Fibroblast of lung (primary cell): Measurements from ENCODE around the gene GDF10. TPM values are rescaled to one million over a fixed set of nuclear protein-coding genes. Genes with fewer than 3 reads are reported as not detected.

Experiments used
- DNase-seq, 2 donors: peaks; one replicate each; pipeline versions ENCODE4 v3.0.0 to v3.0.0-alpha.2; 2010; ENCODE audit warnings: low read depth in 2 of 2
- H2AFZ ChIP-seq: 2 replicates; pipeline ENCODE4 v1.5.1; 2012; ENCODE audit warnings: low read length, control low read depth, inconsistent platforms
- H3K27ac ChIP-seq: 2 replicates; pipeline ENCODE4 v1.5.1; 2011; ENCODE audit warnings: low read length, control low read depth; ENCODE audit not compliant: insufficient read depth
- H3K27me3 ChIP-seq: 2 replicates; pipeline ENCODE4 v1.5.1; 2011; ENCODE audit warnings: mild to moderate bottlenecking, low read length; ENCODE audit not compliant: control insufficient read depth, insufficient read depth
- H3K36me3 ChIP-seq: 2 replicates; pipeline ENCODE4 v1.5.1; 2011; ENCODE audit warnings: low read length; ENCODE audit not compliant: control insufficient read depth, insufficient read depth
- H3K4me1 ChIP-seq: 2 replicates; pipeline ENCODE4 v1.5.1; 2011; ENCODE audit warnings: low read length; ENCODE audit not compliant: control insufficient read depth, insufficient read depth; ENCODE audit errors: extremely low read depth
- H3K4me2 ChIP-seq: 2 replicates; pipeline ENCODE4 v1.5.1; 2011; ENCODE audit warnings: low read length, control low read depth; ENCODE audit not compliant: insufficient read depth; ENCODE audit errors: extremely low read depth
- H3K4me3 ChIP-seq, 4 experiments: fragments of 200-600 bp in 1 of 4; sonication (generic) in 1 of 4; replicated peaks in 1 of 4; 2 replicates each; pipeline ENCODE4 v1.5.1; 2011 to 2016; ENCODE audit warnings: low read length in 4 of 4, low read depth in 3 of 4, mild to moderate bottlenecking in 3 of 4, control low read depth in 2 of 4, inconsistent platforms in 1 of 4, mixed read lengths in 1 of 4; ENCODE audit not compliant: insufficient read depth in 1 of 4; ENCODE audit errors: control extremely low read depth in 1 of 4
- H3K79me2 ChIP-seq: 2 replicates; pipeline ENCODE4 v1.5.1; 2012; ENCODE audit warnings: mild to moderate bottlenecking, low read length, inconsistent platforms; ENCODE audit not compliant: control insufficient read depth, insufficient read depth
- H3K9ac ChIP-seq: 2 replicates; pipeline ENCODE4 v1.5.1; 2011; ENCODE audit warnings: mild to moderate bottlenecking, low read length, control low read depth; ENCODE audit not compliant: insufficient read depth
- H3K9me3 ChIP-seq: 2 replicates; pipeline ENCODE4 v1.5.1; 2012; ENCODE audit warnings: low read depth, low read length; ENCODE audit not compliant: control insufficient read depth, insufficient read depth
- H4K20me1 ChIP-seq: 2 replicates; pipeline ENCODE4 v1.5.1; 2011; ENCODE audit warnings: low read length; ENCODE audit not compliant: control insufficient read depth, insufficient read depth; ENCODE audit errors: extremely low read depth
- CTCF ChIP-seq, 2 donors: IDR thresholded peaks in 1 of 2; conservative IDR thresholded peaks in 1 of 2; 1 replicate in 1 of 2; 2 replicates in 1 of 2; pipeline ENCODE4 v1.5.1; 2011 to 2012; ENCODE audit warnings: low read length in 2 of 2, control low read depth in 1 of 2, inconsistent platforms in 1 of 2, low read depth in 1 of 2, mild to moderate bottlenecking in 1 of 2
- EZH2 ChIP-seq: IDR thresholded peaks from 2 replicates; pipeline ENCODE4 v1.5.1; 2012; ENCODE audit warnings: low read length, control low read depth, mild to moderate bottlenecking; ENCODE audit errors: missing control alignments
- polyA plus RNA-seq, 2 donors: library from polyadenylated mRNA; depleted of rRNA in 1 of 2; stranded (reverse) in 1 of 2; unstranded in 1 of 2; fragments of >200 nt; gene quantifications; 2 replicates each; pipeline ENCODE4 v1.2.1, GENCODE V29; 2011 to 2012; ENCODE audit warnings: missing spikeins in 1 of 2
- total RNA-seq: library from RNA; depleted of rRNA; stranded (reverse); fragments of >200 nt; gene quantifications from 2 replicates; pipeline ENCODE4 v1.2.1, GENCODE V29; 2014

Gene GDF10
- total and polyA plus RNA-seq, 2 donors (not counting 1 experiment from before 2014, with no cell fraction given) = 6.2 to 25.1 TPM

DNA sequence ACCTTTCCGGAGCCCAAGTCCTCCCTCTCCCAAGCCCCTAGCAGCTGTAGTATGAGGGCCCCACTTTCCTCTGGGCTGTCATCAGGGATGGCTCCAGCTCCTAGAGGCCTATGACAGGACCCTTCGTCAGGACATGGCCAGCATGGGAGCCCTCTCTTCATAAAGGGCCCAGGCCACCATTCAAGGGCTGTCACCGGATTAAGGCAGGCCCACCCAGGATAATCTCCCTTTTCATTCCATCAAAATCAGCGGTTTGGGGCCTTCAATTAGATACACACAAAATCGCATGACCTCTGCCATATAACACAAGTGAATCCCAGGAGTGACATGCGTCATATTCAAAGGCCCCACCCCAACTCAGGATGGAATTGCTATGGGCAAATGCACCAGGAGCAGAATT, 12.2 kb upstream of the GDF10 start:
- H3K36me3 ChIP-seq = no peaks in the 10 kb centered on the region
- no peaks in the 10 kb centered on the region for H3K9me3 ChIP-seq
- H3K9ac ChIP-seq = no peak overlapping the region
- peaks cover 3% of the 10 kb centered on the region for H3K27me3 ChIP-seq
- no peak overlapping the region for H3K27ac ChIP-seq
- no peak for DNase-seq
- no peaks in the 10 kb centered on the region for H3K79me2 ChIP-seq
- no peak overlapping the region for H3K4me3 ChIP-seq
- no peak for TF ChIP-seq CTCF (conservative IDR thresholded peaks at IDR 0.05 in 1 of 2, IDR thresholded peaks at IDR 0.05 in 1 of 2; ENCODE audit: low read depth in 1 of 2, low read length in 2 of 2)
- TF ChIP-seq EZH2 = no peak
- no peak overlapping the region for H2AFZ ChIP-seq
- H4K20me1 ChIP-seq = no peaks in the 10 kb centered on the region
- no peak overlapping the region for H3K4me2 ChIP-seq
- H3K4me1 ChIP-seq = no peaks in the 10 kb centered on the region

DNA sequence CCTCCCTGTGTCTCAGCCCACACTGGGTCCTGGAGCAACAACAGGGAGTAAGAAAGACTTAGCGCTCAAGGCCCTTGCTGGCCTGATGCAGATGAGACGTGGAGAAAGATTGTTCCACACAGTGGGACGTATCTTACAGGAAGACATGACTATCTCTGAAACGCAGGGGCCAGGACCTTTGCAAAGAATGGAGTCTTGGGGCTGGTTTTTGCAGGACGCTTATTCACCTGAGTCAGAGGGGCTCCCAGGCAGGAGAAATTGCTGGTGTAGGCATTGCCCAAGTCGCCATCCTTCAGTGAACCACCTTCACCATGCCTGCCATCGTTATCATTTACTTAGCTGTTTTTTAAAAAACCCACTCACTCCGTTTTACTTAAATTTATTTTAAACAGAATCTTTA, 11.8 kb upstream of the GDF10 start:
- no peak overlapping the region for H3K4me3 ChIP-seq
- no peak for DNase-seq
- no peak overlapping the region for H2AFZ ChIP-seq
- H3K4me2 ChIP-seq = no peak overlapping the region
- no peak overlapping the region for H3K27ac ChIP-seq
- H3K9ac ChIP-seq = no peak overlapping the region
- TF ChIP-seq CTCF (conservative IDR thresholded peaks at IDR 0.05 in 1 of 2, IDR thresholded peaks at IDR 0.05 in 1 of 2; ENCODE audit: low read depth in 1 of 2, low read length in 2 of 2) (no peak), EZH2 (no peak)
- no peaks in the 10 kb centered on the region for H3K9me3 ChIP-seq
- H3K4me1 ChIP-seq = no peaks in the 10 kb centered on the region
- peaks cover 3% of the 10 kb centered on the region for H3K27me3 ChIP-seq
- no peaks in the 10 kb centered on the region for H3K79me2 ChIP-seq
- H3K36me3 ChIP-seq = no peaks in the 10 kb centered on the region
- no peaks in the 10 kb centered on the region for H4K20me1 ChIP-seq

DNA sequence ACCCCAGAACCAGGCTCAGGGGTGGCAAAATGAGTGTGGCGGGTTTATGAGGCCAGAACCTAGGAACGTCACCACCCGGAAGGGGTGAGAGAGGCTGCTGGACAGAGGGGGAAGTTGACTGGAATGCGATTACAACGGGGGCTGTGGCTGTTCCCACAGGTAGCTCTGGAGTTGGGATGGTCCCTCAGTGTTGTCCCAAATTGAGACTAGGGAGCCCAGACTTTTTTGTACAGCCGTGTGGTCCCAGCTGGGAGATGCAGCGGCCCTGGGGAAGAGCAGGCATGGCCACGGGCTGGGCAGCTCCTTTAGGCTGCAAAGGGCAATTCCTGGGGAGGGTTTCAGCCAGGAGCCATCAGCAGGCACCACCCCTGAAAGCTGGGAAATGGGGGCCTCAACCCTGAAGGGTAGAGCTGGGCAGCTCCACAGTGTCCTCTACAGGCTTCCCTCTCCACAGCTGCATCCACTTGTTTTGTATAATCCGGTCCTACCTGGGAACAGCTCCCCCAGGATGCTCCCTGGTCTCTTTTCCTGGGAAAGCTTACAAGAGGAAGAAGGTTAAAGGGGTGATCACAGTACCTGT, 11.0 kb upstream of the GDF10 start:
- no peak overlapping the region for H3K4me2 ChIP-seq
- H3K4me3 ChIP-seq = no peak overlapping the region
- no peaks in the 10 kb centered on the region for H3K79me2 ChIP-seq
- no peaks in the 10 kb centered on the region for H3K36me3 ChIP-seq
- no peak overlapping the region for H2AFZ ChIP-seq
- H4K20me1 ChIP-seq = no peaks in the 10 kb centered on the region
- no peak for DNase-seq
- no peak overlapping the region for H3K9ac ChIP-seq
- H3K4me1 ChIP-seq = no peaks in the 10 kb centered on the region
- no peak overlapping the region for H3K27ac ChIP-seq
- H3K27me3 ChIP-seq = peaks cover 3% of the 10 kb centered on the region
- H3K9me3 ChIP-seq = no peaks in the 10 kb centered on the region
- TF ChIP-seq EZH2 (no peak), CTCF (conservative IDR thresholded peaks at IDR 0.05 in 1 of 2, IDR thresholded peaks at IDR 0.05 in 1 of 2; ENCODE audit: low read depth in 1 of 2, low read length in 2 of 2) (no peak)
